Measurements from ENCODE around the gene SFI1. TPM values are rescaled to one million over a fixed set of nuclear protein-coding genes. Genes with fewer than 3 reads are reported as not detected.
"Not testable (repeated sequence)": the region's sequence is repeated elsewhere in the genome, so short reads cannot be mapped to it uniquely, and the experiment has no call there.

The SFI1 gene
- 18.8 TPM for total RNA-seq

- FAIRE-seq (no peak), DNase-seq (ENCODE audit: low spot score in 2 of 2) (peak; percentile 80 to 84)
These were observed at the start of gene SFI1 for GRCh38 chr22:31496007-31496734. SFI1 (plus strand) TSS chr22:31496536; CDS start chr22:31508285, 11,749 bp downstream.

DNA sequence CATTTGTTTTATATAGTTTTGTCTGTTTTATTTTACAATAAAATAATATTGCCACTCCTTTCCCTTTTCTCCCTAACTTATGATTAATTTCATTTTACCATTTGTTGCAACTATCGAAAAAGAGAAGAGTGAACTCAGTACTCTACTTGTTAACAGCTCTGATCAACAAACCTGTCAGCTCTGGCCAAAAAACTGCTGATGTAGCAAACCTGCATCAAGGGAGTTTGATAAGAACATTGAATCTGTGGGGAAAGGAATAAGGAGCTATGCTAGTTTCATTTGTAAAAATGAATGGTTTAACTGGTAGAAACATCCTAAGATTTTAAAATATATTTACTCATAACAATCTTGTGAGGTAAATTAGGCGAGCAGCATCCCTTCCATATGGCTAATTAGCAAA is 49.6 kb upstream of the SFI1 start:
- DNase-seq (ENCODE audit: low spot score in 2 of 2): no peak
- FAIRE-seq: no peak

DNA sequence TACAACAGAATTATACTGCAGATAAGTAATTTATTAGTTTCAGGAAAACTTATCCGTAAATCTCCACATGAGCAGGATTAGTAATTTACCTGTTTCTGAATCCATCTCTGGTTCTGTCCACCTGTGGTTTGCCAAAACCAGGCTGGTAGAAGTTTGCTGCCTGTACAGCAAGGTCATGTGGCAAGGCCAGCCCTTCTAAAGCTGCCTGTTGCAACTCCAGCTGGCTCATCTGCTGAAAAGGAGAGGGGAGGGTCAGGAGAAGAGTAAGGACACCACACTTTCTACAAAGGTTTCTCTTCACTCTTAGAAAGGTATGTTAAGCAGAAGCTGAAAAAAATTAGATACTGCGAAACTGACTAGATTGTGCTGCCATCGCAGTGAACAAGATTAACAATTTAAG is 49.0 kb upstream of the SFI1 start:
- no peak for FAIRE-seq

GRCh38 chr22:31448382-31448781 is 48.0 kb upstream of the SFI1 start:
- FAIRE-seq (no peak), DNase-seq (ENCODE audit: low spot score in 2 of 2) (no peak)

More for the DNA sequence above, 49.0 kb upstream of the SFI1 start:
- no peak for DNase-seq (ENCODE audit: low spot score in 2 of 2)

DNA sequence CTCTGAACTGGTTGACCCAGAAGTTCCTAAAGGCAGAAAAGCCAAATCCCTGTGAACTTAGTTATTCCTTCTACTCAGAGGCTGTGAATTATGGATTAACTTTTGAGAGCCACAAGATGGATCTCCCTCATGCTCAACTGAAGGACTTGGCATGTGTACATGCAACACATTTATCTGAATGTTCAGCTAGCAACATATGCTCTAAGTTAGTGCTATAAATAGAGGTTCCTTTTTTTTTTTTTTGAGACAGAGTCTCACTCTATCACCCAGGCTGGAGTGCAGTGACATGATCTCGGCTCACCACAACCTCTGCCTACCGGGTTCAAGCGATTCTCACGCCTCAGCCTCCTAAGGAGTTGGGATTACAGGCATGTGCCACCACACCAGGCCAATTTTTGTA is 46.8 kb upstream of the SFI1 start:
- DNase-seq (ENCODE audit: low spot score in 2 of 2) (no peak), FAIRE-seq (no peak)

GRCh38 chr22:31451709-31452571 is 44.4 kb upstream of the SFI1 start:
- DNase-seq (ENCODE audit: low spot score in 2 of 2) (no peak), FAIRE-seq (no peak)

GRCh38 chr22:31461699-31462098 is 34.6 kb upstream of the SFI1 start:
- DNase-seq (ENCODE audit: low spot score in 2 of 2): no peak
- FAIRE-seq: no peak

DNA sequence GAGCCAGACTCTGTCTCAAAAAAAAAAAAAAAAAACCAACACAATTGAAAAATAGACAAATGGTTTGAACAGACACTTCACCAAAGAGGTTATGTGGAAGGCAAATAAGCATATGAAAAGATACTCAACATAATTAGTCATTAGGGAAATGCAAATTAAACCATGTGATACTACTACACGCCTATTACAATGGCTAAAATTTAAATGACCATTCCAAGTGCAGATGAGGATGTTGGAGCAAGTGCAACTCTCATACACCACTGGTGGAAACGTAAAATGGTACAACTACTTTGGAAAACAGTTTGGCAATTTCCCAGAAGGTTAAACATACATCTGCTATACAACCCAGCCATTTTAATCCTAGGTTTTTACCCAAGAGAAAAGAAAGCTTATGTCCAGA is 31.0 kb upstream of the SFI1 start:
- DNase-seq (ENCODE audit: low spot score in 2 of 2): no peak
- FAIRE-seq: no peak

DNA sequence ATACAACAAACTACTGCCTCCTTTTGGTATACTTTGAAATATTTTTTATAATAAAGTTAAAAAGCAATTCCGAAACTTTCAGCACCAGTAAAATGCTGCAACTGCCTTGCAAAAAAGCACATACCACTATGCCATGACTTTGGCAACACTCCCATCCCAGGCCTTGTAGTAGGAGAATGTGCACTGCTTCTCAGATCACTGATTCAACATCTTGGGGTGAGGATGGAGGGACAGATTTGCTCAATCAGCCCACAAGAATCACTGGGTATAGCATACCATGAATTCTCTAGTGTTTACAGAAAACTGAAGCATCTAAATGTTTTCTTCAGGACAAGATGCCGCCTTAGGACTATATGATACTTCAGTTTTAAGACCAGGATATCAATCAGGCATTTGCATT is 21.6 kb upstream of the SFI1 start:
- FAIRE-seq (no peak), DNase-seq (ENCODE audit: low spot score in 2 of 2) (no peak)

- DNase-seq (ENCODE audit: low spot score in 2 of 2) (no peak), FAIRE-seq (no peak)
These were observed 20.5 kb upstream of the SFI1 start for GRCh38 chr22:31475800-31476199.

GRCh38 chr22:31477329-31477728 is 19.0 kb upstream of the SFI1 start:
- FAIRE-seq: no peak
- no peak for DNase-seq (ENCODE audit: low spot score in 2 of 2)

DNA sequence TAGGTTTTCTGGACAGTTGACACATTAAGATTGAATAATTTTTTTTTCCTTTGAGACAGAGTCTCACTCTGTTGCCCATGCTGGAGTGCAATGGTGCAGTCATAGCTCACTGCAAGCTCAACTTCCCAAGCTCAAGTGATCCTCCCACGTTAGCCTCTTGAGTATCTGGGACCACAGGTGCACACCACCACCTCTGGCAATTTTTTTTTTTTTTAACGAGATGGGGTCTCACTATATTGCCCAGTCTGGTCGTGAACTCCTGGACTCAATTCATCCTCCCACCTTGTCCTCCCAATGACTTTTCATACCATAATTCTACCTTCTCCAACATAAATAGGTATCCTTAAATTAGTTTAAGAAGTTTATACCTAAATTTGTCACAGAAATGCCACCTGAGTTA is 15.2 kb upstream of the SFI1 start:
- DNase-seq (ENCODE audit: low spot score in 2 of 2) (no peak), FAIRE-seq (no peak)

DNA sequence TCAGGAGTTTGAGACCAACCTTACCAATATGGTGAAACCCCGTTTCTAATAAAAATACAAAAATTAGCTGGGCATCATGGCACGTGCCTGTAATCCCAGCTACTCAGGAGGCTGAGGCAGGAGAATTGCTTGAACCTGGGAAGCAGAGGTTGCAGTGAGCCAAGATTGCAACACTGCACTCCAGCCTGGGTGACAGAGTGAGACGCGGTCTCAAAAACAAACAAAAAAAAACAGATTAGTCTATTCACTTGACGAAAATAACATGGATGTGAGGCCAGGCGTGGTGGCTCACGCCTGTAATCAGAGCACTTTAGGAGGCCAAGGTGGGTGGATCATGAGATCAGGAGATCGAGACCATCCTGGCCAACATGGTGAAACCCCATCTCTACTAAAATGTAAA is 13.9 kb upstream of the SFI1 start:
- DNase-seq (ENCODE audit: low spot score in 2 of 2); FAIRE-seq: not testable (repeated sequence)

DNA sequence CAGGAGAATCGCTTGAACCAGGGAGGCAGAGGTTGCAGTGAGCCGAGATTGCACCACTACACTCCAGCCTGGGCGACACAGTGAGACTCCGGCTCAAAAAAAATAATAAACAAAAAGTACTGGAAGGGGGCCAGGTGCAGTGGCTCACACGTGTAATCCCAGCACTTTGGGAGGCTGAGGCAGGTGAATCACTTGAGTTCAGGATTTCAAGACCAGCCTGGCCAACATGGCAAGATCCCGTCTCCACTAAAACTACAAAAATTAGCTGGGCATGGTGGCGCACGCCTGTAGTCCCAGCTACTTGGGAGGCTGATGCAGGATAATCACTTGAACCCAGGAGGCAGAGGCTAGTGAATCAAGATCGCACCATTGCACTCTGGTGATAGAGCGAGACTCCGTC is 10.0 kb upstream of the SFI1 start:
- DNase-seq (ENCODE audit: low spot score in 2 of 2): not testable (repeated sequence)

DNA sequence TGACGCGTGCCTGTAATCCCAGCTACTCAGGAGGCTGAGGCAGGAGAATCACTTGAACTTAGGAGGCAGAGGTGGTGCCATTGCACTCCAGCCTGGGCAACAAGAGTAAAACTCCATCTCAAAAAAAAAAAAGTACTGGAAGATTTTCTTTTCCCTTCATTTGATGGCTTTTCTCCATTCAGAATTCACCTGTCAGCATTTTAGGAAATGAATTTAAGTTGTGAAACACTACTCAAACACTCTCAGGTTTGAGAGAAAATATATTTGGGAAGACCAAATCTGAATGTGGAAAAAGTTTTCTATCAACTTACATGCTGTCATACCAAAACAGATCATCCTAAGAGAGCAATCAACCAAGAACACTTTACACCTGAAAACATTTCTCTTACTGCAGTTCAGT is 9.4 kb upstream of the SFI1 start:
- FAIRE-seq: no peak
- DNase-seq (ENCODE audit: low spot score in 2 of 2): no peak

More for the DNA sequence above, 10.0 kb upstream of the SFI1 start:
- FAIRE-seq: not testable (repeated sequence)

DNA sequence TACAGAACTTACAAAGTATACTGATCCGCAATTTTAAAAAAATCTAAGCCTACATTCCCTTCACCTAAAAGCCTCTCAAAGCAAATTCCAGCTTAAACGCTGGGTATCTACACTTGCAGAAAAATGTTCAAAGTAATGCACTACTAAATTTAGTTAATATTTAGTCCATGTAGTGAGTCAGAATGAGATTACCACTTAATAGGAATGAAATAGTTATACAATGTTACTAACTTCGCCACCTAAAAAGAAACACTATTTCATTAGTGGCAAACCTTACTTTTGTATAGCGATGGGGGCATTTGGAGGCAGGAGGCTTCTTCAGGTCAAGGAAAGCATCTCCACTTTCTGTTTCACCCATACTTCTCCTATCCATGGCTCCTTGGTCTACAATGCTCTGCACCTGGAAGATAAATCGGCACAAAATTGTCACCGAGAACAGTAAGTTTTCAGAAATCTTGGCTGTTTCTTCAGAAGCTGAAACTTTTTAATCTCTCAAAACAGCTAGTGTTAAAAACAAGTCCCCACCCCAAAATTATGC is 7.9 kb upstream of the SFI1 start:
- FAIRE-seq (no peak), DNase-seq (ENCODE audit: low spot score in 2 of 2) (no peak)

DNA sequence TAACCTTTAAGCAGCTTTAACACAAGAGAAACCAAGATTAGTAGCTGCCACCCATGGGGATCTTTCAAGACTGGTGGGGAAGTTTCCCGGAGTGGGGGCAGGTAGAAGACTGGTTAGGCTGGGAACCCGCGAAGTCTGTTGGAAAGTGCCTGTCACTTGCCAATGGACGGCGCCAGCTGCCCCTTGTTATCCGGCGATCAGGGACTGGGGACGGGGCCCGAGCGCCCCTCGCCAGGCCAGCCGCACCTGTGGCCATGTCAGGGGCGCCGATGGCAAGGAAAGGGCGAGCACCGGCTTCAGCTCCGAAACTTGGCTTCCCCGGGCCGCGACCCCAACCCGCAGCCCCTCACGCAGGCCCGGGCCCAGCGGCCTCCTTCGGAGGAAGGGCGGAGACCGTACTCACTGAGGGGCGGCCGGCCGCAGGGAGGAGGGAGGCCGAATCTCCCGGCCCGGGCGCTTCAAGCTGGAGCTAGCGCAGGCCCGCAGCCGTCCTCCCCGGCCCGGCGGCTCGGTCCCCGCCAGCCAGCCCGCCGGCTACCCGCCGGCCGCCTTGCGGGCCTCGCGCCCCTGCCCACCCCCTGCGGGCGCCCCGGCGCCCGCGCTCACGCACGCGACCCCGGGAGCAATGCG is 7.2 kb upstream of the SFI1 start:
- no peak for FAIRE-seq
- DNase-seq (ENCODE audit: low spot score in 2 of 2): peak in 1 of 2 donors; percentile 64

DNA sequence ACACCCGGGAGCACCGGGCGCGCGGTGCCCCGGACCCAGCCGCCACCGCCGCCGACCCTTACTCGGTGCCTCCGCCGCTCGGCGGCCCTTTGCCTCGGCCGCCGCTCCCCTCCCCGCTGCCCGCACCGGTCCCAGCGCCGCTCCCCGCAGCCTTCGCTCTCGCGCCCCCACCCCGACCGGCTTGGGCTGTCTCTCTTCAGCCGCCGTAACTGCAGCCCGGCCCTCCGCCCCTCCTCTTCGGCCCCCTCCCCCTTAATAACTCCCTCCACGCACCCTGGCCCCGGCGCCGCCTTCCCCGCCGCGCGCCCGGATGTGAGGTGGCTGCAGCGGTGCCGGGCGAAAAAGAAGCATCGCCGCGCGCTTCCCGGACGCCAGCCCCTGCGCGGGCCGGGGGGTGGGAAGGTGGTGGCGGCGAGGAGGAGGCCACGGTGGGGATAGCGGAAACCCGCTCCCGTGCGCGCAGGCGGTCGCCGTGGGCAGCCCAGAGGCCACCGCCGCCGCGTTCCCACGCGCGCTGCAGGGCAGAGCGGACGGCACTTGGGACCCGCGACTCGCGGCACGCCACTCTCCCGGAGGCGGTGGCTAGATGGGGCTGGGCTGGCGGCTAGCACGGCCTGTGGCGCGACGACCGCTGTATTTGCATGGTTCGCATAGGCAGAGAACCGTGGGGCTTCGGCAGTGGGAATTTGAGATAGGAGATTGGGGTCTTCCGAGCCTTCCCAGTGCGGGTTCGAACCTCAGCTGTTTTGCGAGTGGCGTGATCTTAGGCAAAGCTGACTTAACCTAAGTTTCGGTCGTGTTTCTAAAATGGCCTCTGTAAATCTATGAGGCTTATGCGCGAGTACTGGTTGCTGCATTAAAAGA is 6.5 kb upstream of the SFI1 start, which contains the start of gene EIF4ENIF1:
TSS of gene EIF4ENIF1 (minus strand) at position 211 of the 864 bp plus-strand sequence. CDS start 1,124 bp downstream, outside the sequence.
- peak; percentile 96 to 98 for DNase-seq (ENCODE audit: low spot score in 2 of 2)
- no peak for FAIRE-seq

DNA sequence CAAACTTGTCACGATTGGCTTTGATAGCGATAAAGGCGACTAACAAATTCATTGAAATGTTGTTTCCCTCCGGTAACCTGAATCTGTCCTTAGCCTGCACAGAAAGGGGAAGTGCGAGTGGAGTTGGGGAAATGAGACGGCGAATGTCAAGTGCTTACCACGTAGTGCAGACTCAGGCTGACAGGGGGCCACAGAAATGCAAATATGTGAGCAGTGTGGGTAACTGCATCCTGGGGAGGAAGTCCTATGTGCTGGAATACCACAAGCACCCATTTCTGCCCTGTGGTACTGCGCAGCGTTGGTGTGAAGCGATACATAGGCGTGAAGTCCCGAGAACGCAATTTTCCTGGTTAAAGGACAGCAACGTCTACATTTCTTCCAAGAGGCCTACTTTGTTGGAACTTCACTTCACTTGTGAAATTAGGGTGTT is 5.8 kb upstream of the SFI1 start:
- DNase-seq (ENCODE audit: low spot score in 2 of 2) (peak; percentile 44 to 51), FAIRE-seq (no peak)

Measured in frontal cortex (tissue), 4 donors.